ENCODE measurements around the gene TWSG1.
"Not testable (repeated sequence)": the region's sequence is repeated elsewhere in the genome, so short reads cannot be mapped to it uniquely, and the experiment has no call there.

Gene TWSG1

DNA sequence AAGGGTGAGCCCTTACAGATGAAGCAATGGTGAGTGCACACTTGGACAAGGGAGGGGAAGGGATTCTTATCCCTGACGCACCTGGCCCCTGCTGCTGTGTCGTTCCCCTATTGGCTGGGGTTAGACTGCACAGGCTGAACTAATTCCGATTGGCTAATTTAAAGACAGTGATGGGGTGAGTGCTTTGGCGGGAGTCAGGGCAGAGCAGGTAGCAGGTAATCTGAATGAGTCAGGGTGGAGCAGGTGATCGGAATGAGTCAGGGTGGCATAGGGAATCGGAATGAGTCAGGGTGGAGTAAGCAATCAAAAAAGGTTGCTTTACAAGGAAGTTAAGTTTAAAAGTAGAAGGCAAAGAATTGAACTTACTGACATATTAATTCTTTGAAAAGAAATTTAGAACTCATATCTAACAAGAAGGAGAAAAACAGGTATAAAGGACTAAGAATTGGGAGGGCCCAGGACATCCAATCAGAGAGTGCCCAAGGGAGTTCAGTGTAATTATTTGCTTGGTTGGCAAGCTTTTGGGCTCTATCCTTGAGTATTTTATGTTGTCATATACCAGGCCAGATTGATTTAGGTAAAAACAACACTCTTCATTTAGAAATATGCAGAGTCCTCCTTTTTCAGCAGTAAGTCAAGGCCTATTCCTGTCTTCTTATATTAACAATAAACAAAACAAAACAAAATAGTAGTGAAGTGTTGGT, 88.4 kb downstream of the TWSG1 start:
- DNase-seq (ENCODE audit: low read depth in 3 of 3, low spot score in 1 of 3) = no peak

DNA sequence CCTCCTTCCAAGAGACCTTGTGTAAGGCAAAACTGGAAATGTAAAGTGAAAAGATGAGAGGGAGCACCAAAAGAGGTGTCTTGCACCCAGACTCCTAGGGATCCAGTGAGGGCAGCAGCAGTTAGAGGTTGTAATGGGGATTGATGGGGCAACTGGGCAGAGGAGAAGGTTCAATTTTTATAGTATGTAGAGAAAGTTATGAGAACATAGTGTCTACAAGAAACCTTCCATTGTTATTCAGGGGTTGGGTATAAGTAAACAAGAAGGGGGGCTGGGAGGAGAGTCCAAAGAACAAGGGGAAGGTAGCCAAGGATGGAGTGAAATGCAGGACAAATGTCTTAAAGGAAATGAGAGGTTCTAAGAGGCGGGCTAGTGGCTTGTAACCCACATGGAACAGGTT, 89.1 kb downstream of the TWSG1 start:
- DNase-seq (ENCODE audit: low read depth in 3 of 3, low spot score in 1 of 3) = not testable (repeated sequence)

DNA sequence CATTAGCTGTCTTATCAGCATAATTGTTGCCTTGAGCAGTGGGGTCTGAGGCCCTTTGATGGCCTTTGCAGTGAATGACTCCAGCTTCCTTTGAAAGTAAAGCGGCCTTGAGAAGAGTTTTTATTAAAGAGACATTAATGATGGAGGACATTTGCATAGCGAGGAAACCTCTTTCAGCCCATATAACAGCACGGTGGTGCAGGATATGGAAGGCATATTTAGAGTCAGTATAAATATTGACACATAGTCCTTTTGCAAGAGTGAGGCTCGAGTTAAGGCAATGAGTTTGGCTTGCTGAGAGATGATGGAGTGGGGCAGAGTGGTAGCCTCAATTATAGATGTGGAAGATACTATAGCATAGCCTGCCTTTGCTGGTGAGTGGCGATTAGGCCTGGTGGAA, 89.7 kb downstream of the TWSG1 start:
- not testable (repeated sequence) for DNase-seq (ENCODE audit: low read depth in 3 of 3, low spot score in 1 of 3)

DNA sequence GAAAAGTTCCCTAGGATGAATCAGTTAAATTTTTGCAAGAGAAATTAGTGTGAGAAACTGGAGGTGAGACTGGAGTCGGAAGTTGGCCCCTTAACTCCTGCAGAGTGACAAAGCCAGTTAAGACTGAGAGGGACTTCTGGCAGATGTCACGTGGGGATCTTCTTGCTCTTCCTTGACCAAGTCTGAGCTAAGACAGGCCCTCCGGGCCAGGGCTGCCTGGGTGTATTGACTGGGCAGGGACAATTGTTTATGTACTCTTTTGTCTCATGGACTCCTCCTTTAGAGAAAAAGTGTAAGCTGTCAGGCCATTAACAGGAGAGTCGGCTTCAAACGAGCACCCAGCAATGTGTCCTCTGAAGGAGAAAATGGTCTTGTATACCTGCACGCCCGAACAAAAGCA, 92.2 kb downstream of the TWSG1 start:
- DNase-seq (ENCODE audit: low read depth in 3 of 3, low spot score in 1 of 3) = no peak

DNA sequence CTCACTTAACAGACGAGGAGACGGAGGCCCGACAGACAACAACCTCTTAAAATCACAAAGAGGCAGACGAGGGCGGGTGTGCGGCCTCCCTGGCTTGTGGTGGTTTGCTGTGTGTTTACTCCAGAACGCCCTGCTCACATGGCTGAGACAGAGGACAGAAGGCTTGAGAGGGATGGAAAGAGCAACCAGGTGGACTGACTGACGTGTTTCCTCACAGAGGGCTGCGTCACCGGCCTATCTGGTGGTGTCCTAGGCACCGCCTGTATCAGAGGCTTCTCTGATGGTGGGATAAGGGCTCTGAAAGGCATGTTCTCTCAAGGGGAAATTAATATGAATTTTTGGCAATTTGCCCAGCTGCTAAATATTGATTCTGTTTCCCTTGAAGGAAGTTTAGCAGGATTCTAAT, 93.7 kb downstream of the TWSG1 start:
- no peak for DNase-seq (ENCODE audit: low read depth in 3 of 3, low spot score in 1 of 3)

DNA sequence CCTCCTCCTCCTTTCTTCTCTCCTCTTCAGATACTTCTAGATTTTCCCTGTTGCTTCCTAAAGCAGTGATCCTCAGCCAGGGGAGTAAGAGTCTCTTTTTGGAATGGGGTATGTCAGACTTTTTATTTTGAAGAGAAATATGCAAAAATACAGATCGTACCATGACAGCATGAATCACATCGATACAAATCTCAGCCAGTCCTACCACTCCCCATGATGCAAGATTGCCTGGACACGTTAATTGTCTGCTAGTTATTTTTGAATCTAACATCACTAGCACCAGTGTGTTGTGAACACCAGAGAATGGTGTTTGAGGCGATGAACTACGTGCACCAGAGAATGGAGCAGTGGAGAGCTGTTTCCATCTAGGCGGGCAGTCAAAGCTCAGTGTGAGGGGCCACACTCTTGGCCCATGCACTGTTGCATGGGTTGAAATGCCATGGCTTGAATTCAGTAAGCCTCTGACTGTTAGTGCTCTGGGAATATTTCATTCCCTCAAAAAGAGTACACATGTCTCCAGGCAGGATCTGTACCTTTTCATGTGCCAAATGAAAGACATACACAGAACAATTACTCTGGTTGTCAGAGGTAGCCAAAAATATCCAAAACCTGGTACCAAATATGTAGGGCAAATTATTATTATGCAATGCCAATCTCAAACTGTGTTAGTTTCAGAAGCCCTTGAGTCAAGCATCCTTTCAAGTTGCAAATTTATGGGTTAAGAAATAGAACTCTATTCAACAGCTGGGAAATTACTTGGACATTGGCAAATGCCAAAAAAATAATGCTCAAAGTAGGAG, 94.5 kb downstream of the TWSG1 start:
- DNase-seq (ENCODE audit: low read depth in 3 of 3, low spot score in 1 of 3) = no peak

DNA sequence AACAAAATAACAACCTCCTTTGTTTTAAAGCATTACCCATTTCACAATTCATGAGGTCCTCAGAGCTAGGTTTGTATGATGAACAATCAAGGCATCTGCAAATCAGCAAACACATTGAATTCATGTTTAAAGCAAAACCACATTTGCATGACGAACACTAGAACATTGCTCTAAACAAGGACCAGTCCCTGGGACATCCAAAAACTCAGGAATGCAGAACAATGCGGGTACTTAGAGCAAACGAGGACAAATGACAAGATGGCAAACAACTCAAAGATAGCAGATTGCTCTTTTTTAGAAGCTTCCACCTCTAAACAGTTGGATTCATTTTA, 95.1 kb downstream of the TWSG1 start:
- DNase-seq (ENCODE audit: low read depth in 3 of 3, low spot score in 1 of 3) = no peak

DNA sequence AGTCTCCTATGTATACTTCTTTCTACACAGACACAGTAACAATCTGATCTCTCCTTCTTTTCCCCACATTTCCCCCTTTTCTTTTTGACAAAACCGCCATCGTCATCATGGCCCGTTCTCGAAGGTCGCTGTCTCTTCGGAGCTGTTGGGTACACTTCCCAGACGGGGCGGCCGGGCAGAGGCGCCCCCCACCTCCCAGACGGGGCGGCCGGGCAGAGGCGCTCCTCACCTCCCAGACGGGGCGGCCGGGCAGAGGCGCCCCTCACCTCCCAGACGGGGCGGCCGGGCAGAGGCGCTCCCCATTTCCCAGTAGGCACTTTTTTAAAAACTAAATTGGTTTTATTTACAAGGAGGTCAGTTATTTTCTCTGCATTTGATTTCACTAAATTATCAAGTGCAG, 95.7 kb downstream of the TWSG1 start:
- DNase-seq (ENCODE audit: low read depth in 3 of 3, low spot score in 1 of 3) = not testable (repeated sequence)

DNA sequence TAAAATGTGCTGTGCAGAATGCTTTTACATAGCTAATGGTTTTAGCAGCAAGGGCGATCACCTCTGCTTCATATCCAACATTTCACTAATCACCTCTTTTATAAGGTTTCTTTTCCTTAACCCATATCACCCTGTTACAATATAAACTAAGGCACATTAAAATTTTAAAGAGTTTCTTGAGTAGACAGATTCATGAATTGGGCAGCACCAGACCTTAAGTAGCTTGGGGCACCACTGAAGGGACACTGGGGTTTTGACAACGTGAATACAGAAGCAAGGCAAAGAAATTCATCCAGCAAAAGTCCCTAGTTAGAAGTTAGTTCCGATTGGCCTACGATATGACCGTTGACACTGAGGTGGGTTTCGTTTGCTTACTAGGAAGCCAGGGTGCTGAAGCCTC, 96.7 kb downstream of the TWSG1 start:
- DNase-seq (ENCODE audit: low read depth in 3 of 3, low spot score in 1 of 3) = no peak

DNA sequence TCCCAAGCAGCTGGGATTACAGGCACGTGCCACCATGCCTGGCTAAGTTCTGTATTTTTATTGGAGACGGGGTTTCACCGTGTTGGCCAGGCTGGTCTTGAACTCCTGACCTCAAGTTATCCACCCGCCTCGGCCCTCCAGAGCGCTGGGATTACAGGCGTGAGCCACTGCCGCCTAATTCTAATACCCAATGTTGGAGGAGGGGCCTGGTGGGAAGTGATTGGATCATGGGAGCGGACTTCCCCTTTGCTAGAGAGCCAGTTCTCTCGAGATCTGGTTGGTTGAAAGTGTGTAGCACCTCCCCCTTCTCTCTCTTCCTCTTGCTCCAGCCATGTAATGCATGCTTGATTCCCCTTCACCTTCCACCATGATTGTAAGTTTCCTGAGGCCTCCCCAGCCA, 98.5 kb downstream of the TWSG1 start:
- not testable (repeated sequence) for DNase-seq (ENCODE audit: low read depth in 3 of 3, low spot score in 1 of 3)

DNA sequence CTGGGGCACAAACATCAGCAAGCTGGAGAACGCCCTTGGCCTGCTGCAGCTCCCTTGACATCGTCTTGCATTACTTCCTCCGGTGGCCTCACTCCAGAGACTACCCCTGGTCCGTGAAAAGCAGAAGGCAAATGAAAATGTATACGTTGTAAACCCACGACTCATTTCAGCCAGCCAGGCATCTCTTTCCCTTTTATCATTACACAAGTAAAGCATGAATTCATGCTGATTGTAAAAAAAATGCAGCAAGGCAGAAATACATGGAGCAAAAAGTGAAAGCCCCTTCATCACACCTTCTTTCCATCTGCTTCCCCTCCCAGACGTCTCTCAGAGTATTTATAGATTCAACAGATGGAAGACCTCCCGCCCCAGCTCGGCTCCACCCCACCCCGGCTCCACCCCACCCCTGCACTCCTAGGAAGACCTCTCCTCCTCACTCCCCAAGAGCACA, 99.1 kb downstream of the TWSG1 start:
- no peak for DNase-seq (ENCODE audit: low read depth in 3 of 3, low spot score in 1 of 3)

DNA sequence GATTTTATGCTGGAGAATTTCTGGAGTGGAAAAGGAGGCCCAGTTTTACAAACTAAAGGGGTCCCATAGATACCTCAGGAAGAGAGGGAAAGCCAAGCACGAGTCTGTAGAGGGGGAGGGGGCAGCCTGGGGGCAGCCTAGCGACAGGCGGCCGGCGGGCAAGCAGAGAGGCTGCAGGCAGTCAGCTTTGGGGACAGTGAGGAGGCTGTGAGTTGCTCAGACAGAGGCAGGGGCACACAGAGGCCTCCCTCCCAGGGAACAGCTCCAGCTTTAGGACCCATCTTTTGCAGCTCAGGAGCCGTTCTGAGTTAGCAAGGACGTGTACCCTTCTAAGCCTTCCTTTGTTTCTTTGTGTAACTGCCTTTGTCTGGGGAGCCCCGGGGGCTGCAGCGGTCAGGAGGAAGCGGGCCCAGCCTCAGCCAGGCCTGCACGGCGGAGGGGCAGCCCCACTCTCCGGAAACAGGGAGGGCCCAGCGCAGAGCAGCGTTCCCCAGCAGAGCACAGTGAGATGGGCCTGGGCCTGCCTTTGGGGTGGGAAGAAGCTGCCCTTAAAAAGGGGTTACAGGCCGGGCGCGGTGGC, 99.6 kb downstream of the TWSG1 start:
- DNase-seq (ENCODE audit: low read depth in 3 of 3, low spot score in 1 of 3) = no peak

DNA sequence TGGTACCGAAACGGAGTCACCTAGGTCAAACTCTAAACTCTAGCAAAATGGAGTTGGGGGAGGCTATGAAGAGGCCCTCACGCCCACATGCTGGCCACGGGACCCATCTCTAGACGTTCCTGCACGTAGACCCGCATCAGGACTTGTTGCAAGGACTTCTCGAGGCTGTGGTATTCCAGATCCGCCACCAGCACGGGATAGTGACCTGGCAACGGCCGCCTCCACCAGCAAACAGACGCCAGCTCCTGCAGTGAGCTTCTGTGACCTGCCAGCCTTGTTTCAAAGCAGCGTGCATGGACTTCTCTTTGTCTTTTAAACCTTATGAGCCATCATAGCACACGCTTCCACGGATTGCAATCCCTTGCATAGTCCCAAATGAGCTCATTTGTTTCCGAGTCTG, 100.5 kb downstream of the TWSG1 start:
- DNase-seq (ENCODE audit: low read depth in 3 of 3, low spot score in 1 of 3) = no peak

DNA sequence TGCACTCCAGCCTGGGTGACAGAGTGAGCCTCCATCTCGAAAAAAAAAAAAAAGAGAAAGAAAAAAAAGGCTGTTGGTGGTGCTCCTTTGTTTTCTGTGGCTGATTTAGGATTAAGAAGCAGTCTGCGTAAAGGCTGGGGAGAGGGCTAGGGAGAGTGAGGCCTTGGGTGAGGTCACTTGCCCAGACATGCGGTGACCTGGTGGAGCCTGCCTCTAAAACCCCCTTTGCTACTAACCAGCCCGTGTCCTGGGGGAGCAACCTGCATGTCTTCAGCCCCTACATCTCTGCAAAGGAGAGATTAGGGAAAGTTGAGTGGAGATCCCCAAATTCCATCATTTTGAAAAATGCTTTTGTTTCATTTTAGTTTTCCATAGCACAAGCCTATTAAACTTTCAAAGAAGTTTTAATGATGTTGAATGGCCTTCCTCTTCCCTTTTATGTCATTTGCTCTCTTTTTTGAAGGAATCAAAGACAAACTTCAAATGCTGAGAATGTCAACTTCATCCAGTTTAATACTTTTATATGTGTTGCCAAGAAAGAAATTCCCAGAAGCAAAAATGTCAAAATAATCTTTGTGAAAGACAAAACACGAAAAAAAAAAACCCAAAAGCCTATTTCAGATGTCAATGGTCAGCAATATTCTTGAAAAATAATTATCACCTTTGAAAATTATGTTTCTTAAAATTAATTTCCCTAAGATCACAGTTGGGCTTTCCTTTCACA, 101.8 kb downstream of the TWSG1 start:
- no peak for DNase-seq (ENCODE audit: low read depth in 3 of 3, low spot score in 1 of 3)

DNA sequence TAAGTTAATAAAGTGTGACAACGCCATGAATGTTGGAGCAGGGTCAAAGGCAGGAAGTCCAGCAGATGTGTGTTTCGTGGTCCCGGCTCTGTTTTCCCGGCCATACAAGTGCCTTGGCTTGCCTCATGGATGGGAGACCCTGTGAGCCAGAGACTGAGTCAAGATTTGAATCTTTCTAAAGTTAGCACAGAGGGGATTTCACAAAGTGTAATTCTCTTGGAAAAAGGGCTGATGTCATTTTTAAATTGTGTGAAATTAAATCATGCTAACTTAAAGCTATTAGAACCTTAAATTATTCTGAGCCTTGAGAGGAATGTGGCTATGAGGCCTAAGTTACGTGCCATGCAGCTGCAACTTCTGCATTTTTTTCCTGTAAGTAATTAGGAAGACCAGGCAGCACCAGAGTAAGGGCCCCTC, 102.5 kb downstream of the TWSG1 start:
- no peak for DNase-seq (ENCODE audit: low read depth in 3 of 3, low spot score in 1 of 3)

DNA sequence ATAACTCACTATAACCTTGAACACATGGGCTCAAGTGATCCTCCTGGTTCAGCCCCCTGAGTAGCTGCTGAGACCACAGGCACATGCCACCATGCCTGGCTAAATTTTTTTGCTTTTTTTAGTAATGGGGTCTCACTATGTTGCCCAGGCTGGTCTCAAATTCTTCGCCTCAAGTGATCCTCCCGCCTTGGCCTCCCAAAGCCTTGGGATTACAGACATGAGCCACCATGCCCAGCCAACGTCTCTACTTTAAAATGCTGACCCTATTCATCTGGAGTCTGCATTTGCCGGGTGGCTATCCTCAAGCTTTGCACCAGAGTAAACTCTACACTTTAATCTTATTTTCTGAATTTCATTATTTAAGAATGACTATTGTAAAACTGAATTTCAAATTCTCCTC, 103.1 kb downstream of the TWSG1 start:
- no peak for DNase-seq (ENCODE audit: low read depth in 3 of 3, low spot score in 1 of 3)

DNA sequence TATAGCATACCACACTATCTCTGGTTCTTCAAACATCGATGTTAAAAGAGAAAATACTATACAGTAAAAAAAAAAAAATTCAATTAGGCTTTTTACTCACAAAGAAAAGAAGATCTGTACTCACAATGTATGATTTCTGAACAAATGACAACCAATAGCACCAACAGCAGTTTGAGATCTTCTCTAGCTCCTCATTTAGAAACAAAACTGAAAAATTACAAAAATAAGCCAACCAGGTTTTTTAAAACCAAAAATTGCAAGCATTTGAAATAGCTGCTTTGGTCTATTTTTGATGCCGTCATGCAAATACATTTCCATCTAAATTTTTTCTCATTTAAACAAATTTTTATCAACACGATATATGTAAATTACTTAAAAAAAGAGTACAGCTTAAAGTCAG, 106.5 kb downstream of the TWSG1 start:
- no peak for DNase-seq (ENCODE audit: low read depth in 3 of 3, low spot score in 1 of 3)

DNA sequence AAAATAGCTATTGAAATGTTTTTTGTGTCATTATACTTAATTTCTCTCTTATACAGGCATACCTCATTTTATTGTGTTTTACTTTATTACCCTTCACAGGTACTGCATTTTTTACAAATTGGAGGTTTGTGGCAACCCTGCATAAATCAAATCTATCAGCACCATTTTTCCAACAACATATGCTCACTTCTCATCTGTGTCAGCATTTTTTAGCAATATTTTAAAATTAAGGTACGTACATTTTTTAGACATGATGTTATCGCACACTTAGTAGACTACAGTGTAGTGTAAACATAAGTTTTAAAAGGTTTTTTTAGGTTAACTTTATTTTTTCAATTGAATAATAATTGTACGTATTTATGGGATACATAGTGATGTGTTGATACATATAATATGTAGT, 110.0 kb downstream of the TWSG1 start:
- no peak for DNase-seq (ENCODE audit: low read depth in 3 of 3, low spot score in 1 of 3)

DNA sequence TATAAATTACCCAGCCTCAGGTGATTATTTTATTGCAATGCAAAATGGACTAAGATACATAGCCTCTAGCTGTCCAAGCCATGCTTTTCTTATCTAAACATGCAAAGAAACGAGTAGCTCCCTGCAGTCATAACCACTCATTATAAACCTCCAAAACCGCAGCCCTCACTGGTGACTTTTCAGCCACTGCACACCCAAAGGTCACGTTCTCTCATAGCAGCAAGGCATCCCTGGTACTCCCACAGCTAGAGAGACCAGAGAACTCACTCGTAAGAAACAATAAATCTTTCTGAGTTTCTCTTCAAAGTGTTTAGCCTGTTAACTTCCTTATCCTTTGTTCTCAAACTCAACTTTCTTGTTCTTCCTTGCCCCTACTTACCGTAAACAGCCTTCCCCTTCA, 112.3 kb downstream of the TWSG1 start:
- no peak for DNase-seq (ENCODE audit: low read depth in 3 of 3, low spot score in 1 of 3)

DNA sequence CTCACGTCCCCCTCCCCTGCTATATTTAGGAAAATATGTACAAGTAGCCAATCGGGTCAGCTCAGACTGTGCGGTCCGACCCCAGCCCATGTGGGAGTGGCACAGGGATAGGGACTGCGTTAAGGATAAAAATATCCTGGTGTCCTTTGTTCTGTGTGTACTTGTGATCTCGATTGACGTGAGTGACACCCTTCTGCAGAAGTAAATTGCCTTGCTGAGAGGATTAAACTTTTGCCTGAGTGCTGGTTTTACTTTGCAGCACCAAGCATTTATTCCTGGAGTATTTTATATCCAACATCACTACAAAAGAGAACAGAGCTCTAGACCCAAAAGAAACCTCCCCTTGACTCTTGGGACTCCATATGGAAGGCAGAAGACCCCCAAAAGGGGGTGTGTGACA, 112.8 kb downstream of the TWSG1 start:
- DNase-seq (ENCODE audit: low read depth in 3 of 3, low spot score in 1 of 3) = no peak

DNA sequence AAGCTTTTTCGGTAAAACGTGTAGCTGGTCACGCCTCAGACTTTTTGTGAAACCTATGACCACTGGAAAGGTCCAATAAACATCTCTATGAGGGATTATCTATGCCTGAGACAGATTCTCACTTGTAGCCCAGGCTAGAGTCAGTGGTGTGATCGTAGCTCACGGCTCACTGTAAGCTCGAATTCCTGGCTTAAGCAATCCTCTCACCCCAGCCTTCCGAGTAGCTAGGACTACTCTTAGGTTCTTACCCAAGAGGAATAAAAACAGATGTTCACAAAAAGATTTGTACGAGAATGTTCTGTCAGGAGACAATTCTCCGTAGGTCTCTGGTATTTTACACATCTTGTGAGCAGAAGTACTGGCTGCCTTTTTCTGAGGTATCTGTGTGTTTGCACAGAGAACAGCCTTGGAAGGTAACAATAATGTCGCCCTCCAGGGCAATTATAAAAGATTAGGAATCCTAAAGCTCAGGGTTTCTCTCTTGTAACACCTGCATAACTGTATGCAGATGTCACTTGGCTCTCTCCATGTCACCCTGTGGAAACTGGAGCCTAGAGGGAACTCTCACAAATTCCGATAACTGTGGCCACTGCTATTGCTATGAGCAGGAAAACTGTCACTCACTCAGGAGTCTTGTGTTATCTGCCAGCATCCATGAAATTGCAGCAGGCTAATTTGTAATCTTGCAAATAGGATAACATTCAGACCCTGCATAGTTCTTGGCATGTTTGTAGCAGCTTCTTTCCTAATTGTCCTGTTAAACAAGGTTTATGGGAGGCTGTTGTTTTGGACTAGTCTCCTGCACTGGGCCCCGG, 115.2 kb downstream of the TWSG1 start:
- no peak for DNase-seq (ENCODE audit: low read depth in 3 of 3, low spot score in 1 of 3)

Data from stimulated activated CD4-positive, alpha-beta T cell treated with anti-CD3 and anti-CD28 coated beads, TNF-alpha, amount 100 ng/mL, for 1 hour (primary cell).